Effector CD8-positive, alpha-beta T cell (primary cell): Measurements from ENCODE around the gene C1orf35.

Source experiments
- DNase-seq: peaks from one replicate; lab custom pipeline; 2025; lab: John Stamatoyannopoulos, UW

Gene C1orf35

GRCh38 chr1:228079013-228079412 lies 24.1 kb downstream of the C1orf35 start:
- DNase-seq, result no peak

GRCh38 chr1:228077565-228078330 lies 25.4 kb downstream of the C1orf35 start:
- no peak for DNase-seq

DNA sequence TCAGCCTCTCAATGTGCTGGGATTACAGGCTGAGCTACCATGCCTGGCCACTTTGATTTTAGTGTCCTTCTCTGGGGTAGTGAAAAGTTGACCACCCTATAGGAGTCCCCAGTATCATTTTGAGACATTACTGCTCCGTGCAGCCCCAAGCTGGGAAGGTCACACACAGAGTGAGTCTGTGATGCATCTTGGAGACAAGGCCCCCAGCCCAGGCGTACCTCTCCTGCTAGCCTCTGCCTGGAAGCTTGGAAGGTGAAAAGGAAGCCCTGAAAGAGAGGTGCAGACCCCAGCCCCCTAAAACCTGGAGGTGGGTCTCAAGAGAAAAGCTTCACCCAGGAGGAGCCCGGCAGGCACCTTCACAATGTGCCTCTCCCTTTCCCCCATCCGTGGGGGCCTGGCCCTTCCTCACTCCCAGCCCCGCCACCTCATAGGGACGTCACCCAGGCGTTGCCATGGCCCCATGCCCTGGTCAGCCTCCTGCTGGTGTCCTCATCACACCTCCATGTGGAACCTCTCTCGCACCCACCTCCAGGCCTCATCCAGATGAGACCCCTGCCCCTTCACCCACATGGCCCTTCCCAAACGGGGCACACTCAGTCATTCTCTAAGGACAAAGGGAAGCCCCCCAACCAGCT lies 26.2 kb downstream of the C1orf35 start:
- no peak for DNase-seq

DNA sequence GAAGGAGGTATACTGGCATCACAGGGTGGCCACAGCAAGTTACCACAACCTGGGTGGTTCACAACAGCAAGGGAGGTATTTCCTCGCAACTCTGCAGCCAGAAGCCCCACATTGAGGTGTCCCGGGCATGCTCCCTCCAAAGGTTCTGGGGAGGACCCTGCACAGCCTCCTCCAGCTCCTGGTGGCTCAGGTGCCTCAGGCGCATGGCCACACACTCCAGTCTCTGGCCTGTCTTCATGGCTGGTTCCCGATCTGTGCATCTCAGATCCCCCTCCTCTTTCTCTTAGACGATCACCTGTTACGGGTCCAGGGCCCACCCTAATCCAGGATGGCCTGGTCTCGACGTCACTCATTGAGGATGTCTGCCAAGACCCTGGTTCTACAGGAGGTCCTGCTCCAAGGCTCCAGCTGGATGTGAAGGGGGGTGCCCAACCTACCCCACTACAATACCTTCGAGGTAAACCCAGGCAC lies 27.3 kb downstream of the C1orf35 start:
- DNase-seq, result no peak

DNA sequence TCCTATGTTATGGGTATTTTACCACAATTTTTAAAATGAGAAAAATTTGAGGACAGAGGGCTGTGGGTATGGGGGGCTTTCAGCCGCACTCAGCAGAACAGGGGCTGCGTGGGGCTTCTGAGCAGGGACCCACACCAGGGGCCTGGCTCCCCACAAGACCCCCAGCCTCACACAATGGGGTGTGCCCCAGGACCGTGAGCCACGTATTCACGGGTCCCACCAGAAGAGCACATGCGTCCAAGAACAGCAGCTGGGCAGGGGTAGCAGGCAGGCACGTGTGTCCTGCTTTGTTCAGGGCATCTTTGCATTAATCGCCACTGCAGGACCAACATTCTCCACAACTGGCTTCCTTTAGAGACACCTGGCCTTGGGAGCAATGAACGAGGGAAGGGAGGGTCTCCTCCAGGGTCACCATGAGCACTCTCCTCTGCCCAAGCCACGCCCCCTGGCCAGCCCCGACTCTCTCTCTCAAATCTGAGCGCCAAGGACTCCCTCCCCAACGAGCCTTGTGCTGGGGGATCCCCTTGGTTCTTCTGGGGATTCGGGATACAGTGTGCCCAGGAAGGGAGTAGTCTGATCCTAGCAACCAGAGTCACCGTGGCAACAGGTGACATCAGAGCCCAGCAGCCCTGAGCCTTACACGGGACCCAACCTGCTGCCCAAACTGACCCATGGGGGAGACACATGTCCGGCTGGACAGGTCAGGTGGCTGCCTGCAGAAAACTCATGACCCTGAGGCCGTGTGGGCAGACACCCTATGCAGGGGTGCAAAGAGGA lies 28.0 kb downstream of the C1orf35 start:
- no peak for DNase-seq

DNA sequence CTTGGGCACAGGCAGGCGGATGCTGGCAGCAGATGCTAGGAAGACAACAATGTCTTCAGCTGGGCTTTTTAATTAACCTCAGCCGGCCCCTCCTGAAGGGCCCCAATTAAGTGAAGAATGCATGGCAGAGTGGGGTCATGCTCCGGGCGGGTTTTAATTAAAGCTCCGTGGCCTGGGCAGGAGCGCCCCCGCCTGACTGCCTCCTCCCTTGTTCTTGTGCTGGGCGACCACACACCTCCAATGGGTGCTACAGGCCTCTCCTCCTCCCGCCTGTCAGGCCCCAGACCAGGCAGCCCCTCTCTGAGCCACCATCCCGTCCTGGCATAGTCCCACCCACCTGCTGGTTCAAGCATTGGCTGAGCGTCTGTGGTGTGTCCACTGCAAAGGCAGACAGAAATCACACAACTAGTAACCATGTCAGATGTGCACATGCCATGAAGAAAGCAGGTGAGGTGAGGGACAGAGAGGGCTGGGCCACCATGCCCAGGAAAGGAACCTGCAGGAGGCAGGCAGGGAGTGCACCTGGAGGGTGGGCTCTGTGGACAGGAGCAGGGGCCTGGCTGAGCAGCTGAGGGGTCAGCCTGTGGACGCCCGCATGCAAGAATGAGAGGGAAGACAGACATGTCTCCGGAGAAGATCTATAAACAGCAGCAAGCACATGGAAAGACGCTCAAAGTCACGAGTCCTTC lies 29.1 kb downstream of the C1orf35 start:
- DNase-seq, result no peak

GRCh38 chr1:228073061-228073856 lies 29.9 kb downstream of the C1orf35 start:
- DNase-seq, result no peak

GRCh38 chr1:228072658-228073043 lies 30.5 kb downstream of the C1orf35 start:
- DNase-seq, result no peak

GRCh38 chr1:228071839-228072657 lies 31.1 kb downstream of the C1orf35 start:
- DNase-seq, result no peak

GRCh38 chr1:228070851-228071250 lies 32.3 kb downstream of the C1orf35 start:
- no peak for DNase-seq

- DNase-seq, result no peak
These were observed 33.0 kb downstream of the C1orf35 start for GRCh38 chr1:228070173-228070572.

- no peak for DNase-seq
These were observed 34.8 kb downstream of the C1orf35 start for GRCh38 chr1:228068359-228068758.

DNA sequence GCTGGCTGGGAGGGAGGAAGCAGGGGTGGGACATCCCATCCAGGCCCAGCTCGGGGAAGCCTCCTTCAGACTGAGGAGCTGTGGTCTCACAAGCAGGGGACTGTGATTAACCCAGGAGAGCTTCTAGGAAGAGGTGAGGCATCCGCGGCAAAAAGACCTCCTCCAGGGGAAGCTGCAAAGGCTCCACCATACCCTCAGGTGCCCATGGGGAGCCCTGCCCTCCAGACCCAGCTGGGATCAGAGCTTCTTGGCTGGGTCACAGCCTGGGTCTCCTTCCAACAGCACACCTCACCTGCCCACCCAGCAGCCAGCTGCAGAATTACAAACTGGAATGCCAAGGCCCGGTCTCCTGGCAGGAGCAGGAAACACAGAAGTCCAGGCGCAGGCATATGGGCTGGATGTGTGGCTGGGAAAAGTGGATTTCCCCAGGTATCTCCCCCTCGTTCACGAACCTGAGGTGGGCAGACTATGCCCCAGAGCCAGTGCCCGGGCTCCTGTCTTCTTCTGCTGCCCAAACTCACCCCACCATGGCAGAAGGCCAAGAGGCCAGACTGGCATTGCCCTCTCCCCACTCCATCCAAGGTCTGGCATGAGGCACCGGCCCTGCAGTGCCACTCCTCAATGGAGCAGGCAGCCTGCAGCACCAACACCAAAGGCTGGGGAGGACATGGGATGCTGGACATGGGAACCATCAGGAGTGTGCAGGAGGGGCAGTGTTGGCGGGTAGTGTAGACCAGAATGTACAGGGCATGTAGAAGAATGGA lies 36.1 kb downstream of the C1orf35 start:
- no peak for DNase-seq

- DNase-seq, result no peak
These were observed 36.7 kb downstream of the C1orf35 start for GRCh38 chr1:228066416-228066815.

DNA sequence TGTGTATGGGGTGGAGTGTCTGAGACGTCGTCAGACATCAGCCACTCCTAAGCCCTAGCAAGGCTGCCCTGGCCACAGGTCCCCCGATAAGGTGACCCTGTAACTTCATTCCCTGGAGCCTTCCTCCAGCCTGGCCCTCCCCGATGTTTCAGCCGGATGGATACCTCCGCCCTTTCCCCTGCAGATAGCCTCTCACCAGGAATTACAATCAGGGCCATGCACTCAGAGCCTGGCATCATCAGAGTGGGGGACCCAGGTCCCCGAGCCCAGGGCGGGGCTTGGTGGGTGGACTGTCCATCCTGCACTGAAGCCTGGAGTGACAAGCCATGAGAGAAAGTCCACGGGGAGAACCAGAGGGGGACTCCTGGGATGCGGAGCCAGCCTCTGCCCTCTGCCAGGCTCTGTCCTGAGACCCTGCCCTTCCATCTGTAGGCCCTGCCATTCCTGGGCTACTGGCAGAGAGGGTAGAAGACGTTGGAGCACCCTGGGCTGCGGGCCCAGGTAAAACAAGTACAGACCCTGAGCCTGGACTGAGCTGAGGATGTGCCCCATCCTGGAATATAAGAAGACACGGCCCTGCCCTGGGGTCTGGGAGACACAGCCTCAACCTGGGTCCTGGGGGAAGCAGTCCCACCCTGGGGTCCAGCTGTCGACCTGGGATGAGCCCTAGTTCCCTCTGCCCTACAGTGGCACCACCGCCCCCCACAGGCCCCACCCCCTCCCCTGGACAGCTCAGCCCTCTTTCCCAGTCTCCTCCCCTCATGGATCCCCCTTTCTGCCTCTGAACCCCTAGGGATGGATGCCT lies 37.4 kb downstream of the C1orf35 start:
- DNase-seq, result no peak

DNA sequence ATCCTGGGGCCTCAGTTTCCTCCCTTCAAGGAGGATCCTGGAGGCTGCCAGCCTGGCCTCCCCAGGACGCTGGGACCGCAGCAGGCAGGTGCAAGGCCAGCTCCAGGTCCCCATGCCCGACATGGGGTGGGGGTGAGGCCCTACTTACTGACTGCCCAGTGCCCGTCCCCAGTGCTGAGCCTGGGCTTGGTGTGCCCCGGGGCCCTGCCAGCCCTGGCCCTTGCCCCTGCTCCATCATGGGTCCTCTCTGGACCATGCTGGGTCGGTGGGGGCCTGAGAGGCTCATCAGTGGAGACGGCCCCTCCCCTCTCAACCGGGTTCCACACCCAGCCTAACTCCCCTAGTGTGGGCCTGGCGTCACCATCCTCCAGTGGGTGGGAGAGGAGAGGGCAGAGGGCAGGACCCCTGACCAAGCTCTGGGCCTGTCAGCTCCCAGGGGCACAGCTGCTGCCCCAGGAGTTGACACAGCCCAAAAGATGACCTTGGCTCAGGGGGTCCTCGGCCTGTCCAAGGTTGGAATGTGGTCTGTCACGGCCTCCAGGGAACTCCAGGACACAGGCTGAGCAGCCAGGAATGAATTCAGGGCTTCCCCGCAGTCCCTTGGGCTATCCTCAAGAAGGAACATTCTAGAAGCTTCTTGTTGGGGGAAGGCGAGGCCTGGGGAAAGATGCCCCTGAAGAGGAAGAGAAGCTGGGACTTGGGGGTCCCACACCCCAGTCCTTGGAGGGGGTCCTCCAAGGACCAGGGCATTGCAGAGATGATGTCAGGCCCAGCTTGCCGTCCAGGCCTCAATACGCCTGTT lies 38.2 kb downstream of the C1orf35 start:
- no peak for DNase-seq

GRCh38 chr1:228064296-228064695 lies 38.8 kb downstream of the C1orf35 start:
- DNase-seq, result no peak
